Measurements from ENCODE around the gene CHADL.

The CHADL gene

DNA sequence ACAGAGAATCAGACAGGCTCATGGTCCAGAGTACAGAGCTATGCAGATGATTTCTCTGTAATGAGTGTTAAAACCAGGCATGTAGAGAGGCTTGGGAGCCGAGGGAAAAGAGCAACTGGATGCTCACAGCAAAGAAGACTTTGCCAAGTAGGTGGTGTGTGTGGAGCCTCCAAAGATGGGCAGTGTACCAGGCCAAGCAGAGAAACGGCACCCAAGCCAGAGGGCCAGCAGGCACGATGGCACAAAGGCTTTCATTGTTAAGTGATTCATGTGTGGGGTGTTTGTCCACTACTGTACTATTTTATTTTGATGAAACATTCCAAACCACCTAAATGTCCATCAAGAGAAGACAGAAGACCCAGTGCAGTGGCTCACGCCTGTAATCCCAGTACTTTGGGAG lies 34.1 kb upstream of the CHADL start:
- Histone ChIP-seq H3K79me2 (no peaks in the 10 kb centered on the region), H3K4me3 (ENCODE audit: low read depth, low read length) (no peak overlapping the region), H2AFZ (no peak overlapping the region), H3K9ac (no peak overlapping the region), H3K9me3 (ENCODE audit: control insufficient read depth, low read length) (no peaks in the 10 kb centered on the region), H3K4me1 (no peaks in the 10 kb centered on the region), H3K27ac (no peak overlapping the region), H3K27me3 (ENCODE audit: control insufficient read depth, insufficient read depth, low read length) (no peaks in the 10 kb centered on the region), H3K4me2 (ENCODE audit: low read length) (no peak overlapping the region), H3K36me3 (ENCODE audit: control insufficient read depth, insufficient read depth, low read length) (no peaks in the 10 kb centered on the region)
- TF ChIP-seq, protein P1, sequence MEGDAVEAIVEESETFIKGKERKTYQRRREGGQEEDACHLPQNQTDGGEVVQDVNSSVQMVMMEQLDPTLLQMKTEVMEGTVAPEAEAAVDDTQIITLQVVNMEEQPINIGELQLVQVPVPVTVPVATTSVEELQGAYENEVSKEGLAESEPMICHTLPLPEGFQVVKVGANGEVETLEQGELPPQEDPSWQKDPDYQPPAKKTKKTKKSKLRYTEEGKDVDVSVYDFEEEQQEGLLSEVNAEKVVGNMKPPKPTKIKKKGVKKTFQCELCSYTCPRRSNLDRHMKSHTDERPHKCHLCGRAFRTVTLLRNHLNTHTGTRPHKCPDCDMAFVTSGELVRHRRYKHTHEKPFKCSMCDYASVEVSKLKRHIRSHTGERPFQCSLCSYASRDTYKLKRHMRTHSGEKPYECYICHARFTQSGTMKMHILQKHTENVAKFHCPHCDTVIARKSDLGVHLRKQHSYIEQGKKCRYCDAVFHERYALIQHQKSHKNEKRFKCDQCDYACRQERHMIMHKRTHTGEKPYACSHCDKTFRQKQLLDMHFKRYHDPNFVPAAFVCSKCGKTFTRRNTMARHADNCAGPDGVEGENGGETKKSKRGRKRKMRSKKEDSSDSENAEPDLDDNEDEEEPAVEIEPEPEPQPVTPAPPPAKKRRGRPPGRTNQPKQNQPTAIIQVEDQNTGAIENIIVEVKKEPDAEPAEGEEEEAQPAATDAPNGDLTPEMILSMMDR (IDR thresholded peaks at IDR 0.05): no peak

GRCh38 chr22:41273128-41273527 lies 32.4 kb upstream of the CHADL start:
- Histone ChIP-seq H3K9ac (no peak overlapping the region), H3K4me1 (no peaks in the 10 kb centered on the region), H3K79me2 (no peaks in the 10 kb centered on the region), H3K27ac (no peak overlapping the region), H3K4me2 (ENCODE audit: low read length) (no peak overlapping the region), H3K27me3 (ENCODE audit: control insufficient read depth, insufficient read depth, low read length) (no peaks in the 10 kb centered on the region), H3K9me3 (ENCODE audit: control insufficient read depth, low read length) (no peaks in the 10 kb centered on the region), H3K36me3 (ENCODE audit: control insufficient read depth, insufficient read depth, low read length) (no peaks in the 10 kb centered on the region), H2AFZ (no peak overlapping the region), H3K4me3 (ENCODE audit: low read depth, low read length) (no peak overlapping the region)
- TF ChIP-seq, protein P1 (IDR thresholded peaks at IDR 0.05): no peak

GRCh38 chr22:41271787-41272186 lies 31.1 kb upstream of the CHADL start:
- H3K9ac ChIP-seq: no peak overlapping the region
- H3K79me2 ChIP-seq: no peaks in the 10 kb centered on the region
- no peaks in the 10 kb centered on the region for H3K4me1 ChIP-seq
- TF ChIP-seq, protein P1 (IDR thresholded peaks at IDR 0.05): no peak
- no peak overlapping the region for H3K27ac ChIP-seq
- H3K36me3 ChIP-seq (ENCODE audit: control insufficient read depth, insufficient read depth, low read length): no peaks in the 10 kb centered on the region
- no peak overlapping the region for H3K4me2 ChIP-seq (ENCODE audit: low read length)
- H3K4me3 ChIP-seq (ENCODE audit: low read depth, low read length): no peak overlapping the region
- H2AFZ ChIP-seq: no peak overlapping the region
- H3K9me3 ChIP-seq (ENCODE audit: control insufficient read depth, low read length): no peaks in the 10 kb centered on the region
- no peaks in the 10 kb centered on the region for H3K27me3 ChIP-seq (ENCODE audit: control insufficient read depth, insufficient read depth, low read length)

DNA sequence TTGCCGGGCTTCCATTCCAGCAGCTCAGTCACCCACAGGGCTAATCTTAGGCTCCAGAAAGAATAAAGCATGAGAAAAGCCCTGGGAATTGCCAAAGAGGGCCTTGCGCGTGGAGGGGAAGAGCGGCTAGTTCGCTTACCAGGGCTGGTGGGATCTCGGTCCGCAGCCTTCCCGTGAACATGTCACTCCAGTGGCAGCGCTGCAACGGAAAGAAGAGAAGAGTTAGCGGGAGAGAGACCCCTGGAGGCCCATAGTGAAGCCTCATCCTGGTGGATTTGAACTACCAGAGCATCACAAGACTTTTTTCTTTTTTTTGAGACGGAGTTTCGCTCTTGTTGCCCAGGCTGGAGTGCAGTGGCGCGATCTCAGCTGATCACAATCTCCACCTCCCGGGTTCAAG lies 27.2 kb upstream of the CHADL start:
- TF ChIP-seq, protein P1 (IDR thresholded peaks at IDR 0.05): no peak
- Histone ChIP-seq H3K4me2 (ENCODE audit: low read length) (no peak overlapping the region), H3K4me1 (no peaks in the 10 kb centered on the region), H3K4me3 (ENCODE audit: low read depth, low read length) (no peak overlapping the region), H3K27ac (no peak overlapping the region), H3K9me3 (ENCODE audit: control insufficient read depth, low read length) (no peaks in the 10 kb centered on the region), H3K9ac (no peak overlapping the region), H3K27me3 (ENCODE audit: control insufficient read depth, insufficient read depth, low read length) (no peaks in the 10 kb centered on the region), H3K36me3 (ENCODE audit: control insufficient read depth, insufficient read depth, low read length) (no peaks in the 10 kb centered on the region), H3K79me2 (no peaks in the 10 kb centered on the region), H2AFZ (no peak overlapping the region)

- no peak overlapping the region for H3K9ac ChIP-seq
- no peaks in the 10 kb centered on the region for H3K79me2 ChIP-seq
- no peak overlapping the region for H3K27ac ChIP-seq
- no peaks in the 10 kb centered on the region for H3K27me3 ChIP-seq (ENCODE audit: control insufficient read depth, insufficient read depth, low read length)
- no peaks in the 10 kb centered on the region for H3K9me3 ChIP-seq (ENCODE audit: control insufficient read depth, low read length)
- no peak overlapping the region for H3K4me2 ChIP-seq (ENCODE audit: low read length)
- TF ChIP-seq, protein P1 (IDR thresholded peaks at IDR 0.05): no peak
- H3K4me3 ChIP-seq (ENCODE audit: low read depth, low read length): no peak overlapping the region
- H2AFZ ChIP-seq: no peak overlapping the region
- no peaks in the 10 kb centered on the region for H3K36me3 ChIP-seq (ENCODE audit: control insufficient read depth, insufficient read depth, low read length)
- no peaks in the 10 kb centered on the region for H3K4me1 ChIP-seq
Measured at GRCh38 chr22:41264408-41264941, 23.7 kb upstream of the CHADL start.
